Panc1 (cell line): ENCODE results near the gene C1orf141.

Source experiments
- POLR2AphosphoS5 ChIP-seq: IDR thresholded peaks from 2 replicates; pipeline ENCODE4 v1.6.1; 2012; ENCODE audit warnings: mild to moderate bottlenecking, low read depth, low read length, moderate library complexity
- TF ChIP-seq, protein P1 (sequence below): fragments of 450-650 bp; IDR thresholded peaks from 2 replicates; pipeline ENCODE4 v1.5.1; 2017; ENCODE audit warnings: mild to moderate bottlenecking

DNA sequence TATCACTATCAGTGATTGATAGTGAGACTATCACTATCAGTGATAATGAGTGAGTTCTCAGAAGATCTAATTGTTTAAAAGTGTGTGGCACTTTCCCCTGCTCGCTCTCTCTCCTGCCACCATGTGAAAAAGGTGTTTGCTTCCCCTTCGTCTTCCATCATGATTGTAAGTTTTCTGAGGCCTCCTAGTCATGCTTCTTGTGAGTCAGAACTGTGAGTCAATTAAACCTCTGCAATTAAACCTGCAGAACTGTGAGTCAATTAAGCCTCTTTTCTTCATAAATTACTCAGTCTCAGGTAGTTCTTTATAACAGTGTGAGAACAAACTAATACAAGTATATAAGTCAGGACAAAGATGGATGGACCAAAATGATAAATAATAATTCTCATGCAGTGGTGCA lies 24.5 kb upstream of the C1orf141 start:
- TF ChIP-seq, protein P1, sequence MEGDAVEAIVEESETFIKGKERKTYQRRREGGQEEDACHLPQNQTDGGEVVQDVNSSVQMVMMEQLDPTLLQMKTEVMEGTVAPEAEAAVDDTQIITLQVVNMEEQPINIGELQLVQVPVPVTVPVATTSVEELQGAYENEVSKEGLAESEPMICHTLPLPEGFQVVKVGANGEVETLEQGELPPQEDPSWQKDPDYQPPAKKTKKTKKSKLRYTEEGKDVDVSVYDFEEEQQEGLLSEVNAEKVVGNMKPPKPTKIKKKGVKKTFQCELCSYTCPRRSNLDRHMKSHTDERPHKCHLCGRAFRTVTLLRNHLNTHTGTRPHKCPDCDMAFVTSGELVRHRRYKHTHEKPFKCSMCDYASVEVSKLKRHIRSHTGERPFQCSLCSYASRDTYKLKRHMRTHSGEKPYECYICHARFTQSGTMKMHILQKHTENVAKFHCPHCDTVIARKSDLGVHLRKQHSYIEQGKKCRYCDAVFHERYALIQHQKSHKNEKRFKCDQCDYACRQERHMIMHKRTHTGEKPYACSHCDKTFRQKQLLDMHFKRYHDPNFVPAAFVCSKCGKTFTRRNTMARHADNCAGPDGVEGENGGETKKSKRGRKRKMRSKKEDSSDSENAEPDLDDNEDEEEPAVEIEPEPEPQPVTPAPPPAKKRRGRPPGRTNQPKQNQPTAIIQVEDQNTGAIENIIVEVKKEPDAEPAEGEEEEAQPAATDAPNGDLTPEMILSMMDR = no peak
- TF ChIP-seq POLR2AphosphoS5 = no peak
